Measurements from ENCODE around the gene TAF1A.
A peak's percentile ranks its signal among the peaks of the same experiment; 100 is the strongest.

The TAF1A gene

DNA sequence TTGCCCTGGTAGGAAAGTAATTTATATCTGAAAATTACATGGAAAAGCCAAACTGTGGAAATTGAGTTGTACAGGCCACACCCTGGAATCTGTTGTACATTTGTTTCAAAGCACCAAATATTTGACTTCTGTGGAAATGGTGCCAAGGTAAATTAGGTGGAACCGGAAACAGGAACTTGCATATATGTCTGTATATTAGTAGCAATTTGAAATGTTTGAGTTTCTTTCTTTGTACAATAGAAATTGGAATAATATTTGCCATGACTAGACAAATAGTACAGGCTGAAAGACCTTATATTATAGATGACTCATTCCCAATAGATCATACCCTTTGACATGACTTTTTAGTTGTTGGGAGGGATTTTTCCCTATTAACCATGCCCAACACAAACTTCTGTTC is 10.5 kb upstream of the TAF1A start:
- TF ChIP-seq CTCF (IDR thresholded peaks at IDR 0.05; ENCODE audit: control insufficient read depth, insufficient read depth, low read depth, low read length, missing control alignments): no peak
- no peak for DNase-seq (ENCODE audit: low read depth)
- no peak overlapping the region for H3K4me3 ChIP-seq (ENCODE audit: control insufficient read depth, low read depth, low read length)

GRCh38 chr1:222596696-222597095 is 7.0 kb upstream of the TAF1A start:
- no peak for DNase-seq (ENCODE audit: low read depth)
- H3K4me3 ChIP-seq (ENCODE audit: control insufficient read depth, low read depth, low read length): no peak overlapping the region
- TF ChIP-seq CTCF (IDR thresholded peaks at IDR 0.05; ENCODE audit: control insufficient read depth, insufficient read depth, low read depth, low read length, missing control alignments): no peak

DNA sequence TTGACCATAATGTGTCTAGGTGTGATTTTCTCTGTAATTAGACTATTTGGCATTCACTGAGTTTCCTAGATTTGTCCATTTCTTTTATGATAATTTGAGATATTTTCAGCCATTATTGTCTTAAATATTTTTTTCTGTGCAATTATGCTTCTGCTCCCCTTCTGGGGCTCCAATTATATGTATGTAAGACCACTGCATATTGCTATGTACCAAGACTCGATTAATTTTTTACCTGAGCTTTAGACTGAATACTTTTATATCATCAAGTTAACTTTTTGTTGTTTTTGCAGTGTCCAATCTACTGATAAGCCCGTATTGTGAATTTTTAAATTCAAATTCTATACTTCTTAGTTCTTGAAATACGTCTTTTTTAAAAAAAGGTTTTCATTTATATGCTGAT is 5.1 kb upstream of the TAF1A start:
- DNase-seq (ENCODE audit: low read depth): no peak
- no peak for TF ChIP-seq CTCF (IDR thresholded peaks at IDR 0.05; ENCODE audit: control insufficient read depth, insufficient read depth, low read depth, low read length, missing control alignments)
- H3K4me3 ChIP-seq (ENCODE audit: control insufficient read depth, low read depth, low read length): no peak overlapping the region

DNA sequence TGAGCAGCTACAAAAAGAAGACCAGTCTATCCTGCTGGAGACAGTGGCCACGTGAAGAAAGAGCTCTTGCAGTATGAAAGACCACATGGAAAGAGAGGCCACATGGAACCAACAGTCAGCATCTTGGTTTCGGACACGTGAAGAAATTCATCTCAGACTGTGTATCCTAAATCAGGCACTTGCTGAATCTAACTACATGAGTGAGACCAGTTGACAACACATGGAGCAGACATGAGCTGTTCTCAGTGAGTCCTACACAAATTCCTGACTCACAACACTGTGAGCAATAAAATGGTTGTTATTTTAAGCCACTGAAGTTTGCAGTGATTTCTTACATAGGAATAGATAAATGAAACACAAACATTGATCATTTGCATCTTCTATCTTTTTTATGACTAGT is 2.4 kb upstream of the TAF1A start:
- peak; percentile 11 for DNase-seq (ENCODE audit: low read depth)
- TF ChIP-seq CTCF (IDR thresholded peaks at IDR 0.05; ENCODE audit: control insufficient read depth, insufficient read depth, low read depth, low read length, missing control alignments): no peak
- H3K4me3 ChIP-seq (ENCODE audit: control insufficient read depth, low read depth, low read length): no peak overlapping the region

- DNase-seq (ENCODE audit: low read depth): no peak
- no peak overlapping the region for H3K4me3 ChIP-seq (ENCODE audit: control insufficient read depth, low read depth, low read length)
- TF ChIP-seq CTCF (IDR thresholded peaks at IDR 0.05; ENCODE audit: control insufficient read depth, insufficient read depth, low read depth, low read length, missing control alignments): no peak
These were observed 1.6 kb downstream of the TAF1A start for GRCh38 chr1:222588135-222588534.

DNA sequence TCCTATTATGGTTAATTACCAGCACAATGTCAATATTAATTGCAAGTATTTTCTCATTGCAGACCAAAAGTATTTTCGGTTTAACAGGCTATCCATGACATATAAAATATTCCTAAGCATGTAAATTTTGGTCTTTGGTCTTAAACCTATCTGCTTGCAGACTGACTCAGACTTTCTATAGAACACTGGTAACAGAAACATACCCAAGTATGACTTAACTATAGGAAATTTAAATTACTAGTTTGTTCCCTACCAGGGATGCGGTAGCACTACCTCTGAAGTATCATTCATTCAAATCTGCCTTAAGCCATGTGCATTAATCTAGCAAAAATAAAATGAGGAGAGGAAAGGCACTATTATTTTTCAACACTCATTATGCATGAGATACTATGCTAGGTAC is 2.9 kb downstream of the TAF1A start:
- TF ChIP-seq CTCF (IDR thresholded peaks at IDR 0.05; ENCODE audit: control insufficient read depth, insufficient read depth, low read depth, low read length, missing control alignments): no peak
- no peak overlapping the region for H3K4me3 ChIP-seq (ENCODE audit: control insufficient read depth, low read depth, low read length)
- DNase-seq (ENCODE audit: low read depth): no peak

DNA sequence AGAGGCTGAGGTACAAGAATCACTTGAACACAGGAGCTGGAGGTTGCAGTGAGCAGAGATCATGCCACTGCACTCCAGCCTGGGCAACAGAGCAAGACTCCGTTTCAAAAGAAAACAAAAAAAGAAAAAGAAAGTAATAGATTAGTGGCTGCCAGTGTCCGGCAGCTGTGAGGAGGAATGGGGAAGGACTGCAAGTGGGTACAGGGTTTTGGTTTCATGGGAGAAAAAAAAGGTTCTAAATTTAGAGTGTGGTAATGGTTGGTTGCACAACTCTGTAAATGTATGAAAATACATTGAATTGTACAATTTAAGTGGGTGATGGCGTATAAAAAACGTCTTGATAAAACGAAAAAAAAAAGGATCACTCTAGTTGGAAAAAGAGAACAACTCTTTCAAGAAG is 6.7 kb downstream of the TAF1A start:
- DNase-seq (ENCODE audit: low read depth): no peak
- no peak overlapping the region for H3K4me3 ChIP-seq (ENCODE audit: control insufficient read depth, low read depth, low read length)

More for the DNA sequence above, 6.7 kb downstream of the TAF1A start:
- TF ChIP-seq CTCF (IDR thresholded peaks at IDR 0.05; ENCODE audit: control insufficient read depth, insufficient read depth, low read depth, low read length, missing control alignments): no peak
